HepG2 (cell line): ENCODE measurements around the gene SLC11A1.
A peak's percentile ranks its signal among the peaks of the same experiment; 100 is the strongest.

Source experiments
- ATF3 ChIP-seq: sonication (generic); formaldehyde crosslinking; IDR thresholded peaks from 2 replicates; pipeline ENCODE4 v1.4.0; 2020; ENCODE audit warnings: missing genetic modification reagents
- CHD2 ChIP-seq: IDR thresholded peaks from 2 replicates; pipeline ENCODE4 v1.6.1; 2011; ENCODE audit warnings: low read depth, low read length, improper control_type of control experiment
- CTCF ChIP-seq: sonication (generic); formaldehyde crosslinking; IDR thresholded peaks from 2 replicates; pipeline ENCODE4 v1.5.0; 2020; ENCODE audit warnings: mild to moderate bottlenecking, missing genetic modification reagents, moderate library complexity
- SP1 ChIP-seq, 2 experiments: fragments of 450-650 bp in 1 of 2; sonication (generic) in 1 of 2; formaldehyde crosslinking in 1 of 2; IDR thresholded peaks; 2 replicates each; pipeline versions ENCODE4 v1.4.0 to v1.6.1; 2016 to 2020; ENCODE audit warnings: missing genetic modification reagents in 1 of 2
- STAT5B ChIP-seq: sonication (generic); formaldehyde crosslinking; IDR thresholded peaks from 2 replicates; pipeline ENCODE4 v1.4.0; 2020; ENCODE audit warnings: missing genetic modification reagents

- no peak for TF ChIP-seq ATF3 (CRISPR knock-in tag)
- peak; percentile 85 for TF ChIP-seq CHD2
- TF ChIP-seq STAT5B (CRISPR knock-in tag), result no peak
- TF ChIP-seq CTCF (CRISPR knock-in tag), result peak; percentile 11; the same call in 1 of the 2 replicates
- TF ChIP-seq SP1 (IDR thresholded peaks at IDR 0.05), result no peak
- TF ChIP-seq SP1 (CRISPR knock-in tag; IDR thresholded peaks at IDR 0.05), result no peak
Observed at GRCh38 chr2:218389333-218390150, 7.5 kb downstream of the SLC11A1 start.
